ENCODE data around the gene S100A11. TPM values are rescaled to one million over a fixed set of nuclear protein-coding genes. Genes with fewer than 3 reads are reported as not detected.

The S100A11 gene
- total RNA-seq, 1 experiment from 2014 or later: 302 TPM

- no peaks in the 10 kb centered on the region for H3K27me3 ChIP-seq (ENCODE audit: insufficient read depth, low read length)
- H2BK20ac ChIP-seq (ENCODE audit: low read depth, low read length, poor library complexity, severe bottlenecking): no peak overlapping the region
- no peak overlapping the region for H2BK5ac ChIP-seq (ENCODE audit: insufficient read length, low read length)
- no peak overlapping the region for H3K23ac ChIP-seq (ENCODE audit: insufficient read length, low read depth, low read length)
- peaks cover 4% of the 10 kb centered on the region for H3K23me2 ChIP-seq (ENCODE audit: insufficient read length, low read depth, low read length, poor library complexity, severe bottlenecking)
- peak overlapping the region in 2 of 3 experiments; percentile 69 to 71; a peak in 3 of 7 replicates for H3K27ac Mint-ChIP-seq
- H2AFZ ChIP-seq (ENCODE audit: low read length): no peak overlapping the region
- peaks cover 12% of the 10 kb centered on the region; the same call in 1 of the 2 replicates for H3K4me1 ChIP-seq (ENCODE audit: insufficient read depth, low read length)
- H2BK12ac ChIP-seq (ENCODE audit: insufficient read length, low read depth, low read length): no peak overlapping the region
- H3T11ph ChIP-seq (ENCODE audit: low read length): no peak overlapping the region
- H4K8ac ChIP-seq (replicated peaks; ENCODE audit: insufficient read length, low read depth, low read length): no peak overlapping the region
- H3K18ac ChIP-seq (ENCODE audit: insufficient read length, low read depth, low read length): no peak overlapping the region
- H3K9me3 Mint-ChIP-seq: no peaks in the 10 kb centered on the region
- H3K4me3 Mint-ChIP-seq: no peak overlapping the region; a peak in 2 of 5 replicates
- H4K5ac ChIP-seq (ENCODE audit: insufficient read length, low read depth, low read length): no peak overlapping the region
- H2AK5ac ChIP-seq (ENCODE audit: insufficient read length, low read length): no peak overlapping the region
- peaks cover 1% of the 10 kb centered on the region for H3K27me3 Mint-ChIP-seq (ENCODE audit: low read depth)
- H2BK15ac ChIP-seq (ENCODE audit: low read depth, low read length): no peak overlapping the region
- H3K27ac ChIP-seq (ENCODE audit: insufficient read length, low read depth, low read length): peak overlapping the region; percentile 52
- no peaks in the 10 kb centered on the region for H4K20me1 ChIP-seq (ENCODE audit: control insufficient read depth, insufficient read depth, insufficient read length)
- H3K4me1 Mint-ChIP-seq: peaks cover 33 to 37% of the 10 kb centered on the region in 2 experiments
- no peaks in the 10 kb centered on the region for H3K9me3 ChIP-seq (ENCODE audit: control insufficient read depth, low read depth, low read length)
- TF ChIP-seq, protein P1, sequence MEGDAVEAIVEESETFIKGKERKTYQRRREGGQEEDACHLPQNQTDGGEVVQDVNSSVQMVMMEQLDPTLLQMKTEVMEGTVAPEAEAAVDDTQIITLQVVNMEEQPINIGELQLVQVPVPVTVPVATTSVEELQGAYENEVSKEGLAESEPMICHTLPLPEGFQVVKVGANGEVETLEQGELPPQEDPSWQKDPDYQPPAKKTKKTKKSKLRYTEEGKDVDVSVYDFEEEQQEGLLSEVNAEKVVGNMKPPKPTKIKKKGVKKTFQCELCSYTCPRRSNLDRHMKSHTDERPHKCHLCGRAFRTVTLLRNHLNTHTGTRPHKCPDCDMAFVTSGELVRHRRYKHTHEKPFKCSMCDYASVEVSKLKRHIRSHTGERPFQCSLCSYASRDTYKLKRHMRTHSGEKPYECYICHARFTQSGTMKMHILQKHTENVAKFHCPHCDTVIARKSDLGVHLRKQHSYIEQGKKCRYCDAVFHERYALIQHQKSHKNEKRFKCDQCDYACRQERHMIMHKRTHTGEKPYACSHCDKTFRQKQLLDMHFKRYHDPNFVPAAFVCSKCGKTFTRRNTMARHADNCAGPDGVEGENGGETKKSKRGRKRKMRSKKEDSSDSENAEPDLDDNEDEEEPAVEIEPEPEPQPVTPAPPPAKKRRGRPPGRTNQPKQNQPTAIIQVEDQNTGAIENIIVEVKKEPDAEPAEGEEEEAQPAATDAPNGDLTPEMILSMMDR (conservative IDR thresholded peaks at IDR 0.05): no peak
- WGBS (ENCODE audit: extremely low coverage, insufficient read length, low lambda C conversion rate): no CpG with 5 or more reads among the region's 5 CpGs
- DNase-seq: peak; percentile 71
- no peak overlapping the region for H3K56ac ChIP-seq (ENCODE audit: insufficient read length, low read depth, low read length)
- no peaks in the 10 kb centered on the region for H3K79me1 ChIP-seq (ENCODE audit: insufficient read depth, low read depth, low read length, poor library complexity, severe bottlenecking)
- H3K4ac ChIP-seq (ENCODE audit: low read depth, low read length): no peak overlapping the region
- H4K91ac ChIP-seq (ENCODE audit: insufficient read length, low read depth, low read length): no peak overlapping the region
- H3K14ac ChIP-seq (ENCODE audit: insufficient read depth, low read length): no peak overlapping the region
- H3K79me2 ChIP-seq (ENCODE audit: insufficient read depth, low read length): no peaks in the 10 kb centered on the region
- no peak overlapping the region for H3K9ac ChIP-seq (ENCODE audit: extremely low read depth, insufficient read length, low read length)
- peak overlapping the region; percentile 42 for H3K4me2 ChIP-seq (ENCODE audit: insufficient read depth, insufficient read length, low read length)
- no peak overlapping the region for H2BK120ac ChIP-seq (ENCODE audit: low read depth, low read length, poor library complexity, severe bottlenecking)
- no peaks in the 10 kb centered on the region for H3K36me3 Mint-ChIP-seq (ENCODE audit: insufficient read depth in 1 of 3, low read depth in 3 of 3)
Observed at GRCh38 chr1:152043870-152044269, 7.1 kb upstream of the S100A11 start.
